Measurements from ENCODE around the gene ITGAX. TPM values are rescaled to one million over a fixed set of nuclear protein-coding genes. Genes with fewer than 3 reads are reported as not detected.

The ITGAX gene
- total and polyA plus RNA-seq, 4 experiments from 2014 or later, result 0.09 to 6.3 (median 4.6) TPM; not detected in 1

GRCh38 chr16:31390504-31391041 lies 35.6 kb downstream of the ITGAX start:
- Mint-ChIP-seq H3K36me3 (no peaks in the 10 kb centered on the region), H3K27me3 (peaks cover 7 to 11% of the 10 kb centered on the region in 2 donors), H3K27ac (peak overlapping the region in 1 of 7 donors; percentile 25), H3K4me1 (peaks cover 0 to 10% (median 7%) of the 10 kb centered on the region in 4 donors), H3K4me3 (no peak overlapping the region), H3K9me3 (peaks cover 0 to 2% (median 0%) of the 10 kb centered on the region in 8 donors)
- Histone ChIP-seq H3K27me3 (ENCODE audit: insufficient read depth, low read length) (no peaks in the 10 kb centered on the region), H3K36me3 (ENCODE audit: insufficient read depth, low read length) (no peaks in the 10 kb centered on the region), H3K9me3 (ENCODE audit: control insufficient read depth in 1 of 2, low read length in 2 of 2) (no peaks in the 10 kb centered on the region), H3K4me3 (ENCODE audit: low read length in 2 of 2) (no peak overlapping the region), H3K4me1 (ENCODE audit: insufficient read depth, low read length) (no peaks in the 10 kb centered on the region), H3K27ac (ENCODE audit: low read depth, low read length) (no peak overlapping the region)
- ChIA-PET POLR2A (ENCODE audit: partially characterized antibody) (no interaction called here), CTCF (ENCODE audit: partially characterized antibody) (interaction anchor here (0.6 kb wide), 1 partner anchor 561 kb away, joined by 3 read pairs; no protein-coding TSS in a partner anchor)
- no peak for DNase-seq
- intact Hi-C loops (cut with micrococcal nuclease), result no loop called here

- CTCF ChIA-PET (ENCODE audit: partially characterized antibody), result interaction anchor here (0.6 kb wide), 1 partner anchor 11 kb away, joined by 3 read pairs; no protein-coding TSS in a partner anchor
- no peak within 1 kb of the TSS for H3K27ac Mint-ChIP-seq
Observed at GRCh38 chr16:31393056-31393455, 38.1 kb downstream of the ITGAX start, which contains the start of gene ITGAD. ITGAD (plus strand) TSS chr16:31393335; CDS start chr16:31393361, 26 bp downstream.

GRCh38 chr16:31395647-31396046 lies 40.7 kb downstream of the ITGAX start:
- Mint-ChIP-seq H3K4me1 (peaks cover 3 to 15% (median 8%) of the 10 kb centered on the region in 4 donors), H3K4me3 (no peak overlapping the region), H3K27me3 (peaks cover 0 to 6% of the 10 kb centered on the region in 2 donors), H3K9me3 (peaks cover 0 to 18% (median 9%) of the 10 kb centered on the region in 8 donors), H3K36me3 (peaks cover 0 to 5% of the 10 kb centered on the region in 2 donors), H3K27ac (no peak overlapping the region)
- ChIA-PET POLR2A (ENCODE audit: partially characterized antibody) (no interaction called here), CTCF (ENCODE audit: partially characterized antibody) (no interaction called here)
- Histone ChIP-seq H3K4me3 (ENCODE audit: low read length in 2 of 2) (no peak overlapping the region), H3K36me3 (ENCODE audit: insufficient read depth, low read length) (no peaks in the 10 kb centered on the region), H3K4me1 (ENCODE audit: insufficient read depth, low read length) (no peaks in the 10 kb centered on the region), H3K9me3 (ENCODE audit: control insufficient read depth in 1 of 2, low read length in 2 of 2) (no peaks in the 10 kb centered on the region), H3K27ac (ENCODE audit: low read depth, low read length) (no peak overlapping the region), H3K27me3 (ENCODE audit: insufficient read depth, low read length) (no peaks in the 10 kb centered on the region)
- no peak for DNase-seq
- intact Hi-C loops (cut with micrococcal nuclease), result no loop called here

More at GRCh38 chr16:31393056-31393455, 38.1 kb downstream of the ITGAX start, which contains the start of gene ITGAD:
- Mint-ChIP-seq H3K9me3 (peaks cover 0 to 2% (median 0%) of the 10 kb centered on the region in 8 donors), H3K27me3 (peaks cover 7 to 8% of the 10 kb centered on the region in 2 donors), H3K36me3 (no peaks in the 10 kb centered on the region), H3K4me3 (no peak within 1 kb of the TSS), H3K4me1 (no peaks in the 10 kb centered on the region)
- Histone ChIP-seq H3K4me1 (ENCODE audit: insufficient read depth, low read length) (no peaks in the 10 kb centered on the region), H3K27ac (ENCODE audit: low read depth, low read length) (no peak within 1 kb of the TSS), H3K4me3 (ENCODE audit: low read length in 2 of 2) (no peak within 1 kb of the TSS), H3K27me3 (ENCODE audit: insufficient read depth, low read length) (no peaks in the 10 kb centered on the region), H3K9me3 (ENCODE audit: control insufficient read depth in 1 of 2, low read length in 2 of 2) (no peaks in the 10 kb centered on the region), H3K36me3 (ENCODE audit: insufficient read depth, low read length) (no peaks in the 10 kb centered on the region)
- no peak for DNase-seq
- intact Hi-C loops (cut with micrococcal nuclease), result no loop called here
- POLR2A ChIA-PET (ENCODE audit: partially characterized antibody), result no interaction called here

- H3K27me3 ChIP-seq (ENCODE audit: insufficient read depth, low read length), result no peaks in the 10 kb centered on the region
- Mint-ChIP-seq H3K9me3 (peaks cover 0 to 18% (median 9%) of the 10 kb centered on the region in 8 donors), H3K27me3 (peaks cover 0 to 6% of the 10 kb centered on the region in 2 donors), H3K4me3 (no peak overlapping the region), H3K27ac (no peak overlapping the region), H3K36me3 (peaks cover 0 to 5% of the 10 kb centered on the region in 2 donors), H3K4me1 (peaks cover 3 to 15% (median 8%) of the 10 kb centered on the region in 4 donors)
- H3K27ac ChIP-seq (ENCODE audit: low read depth, low read length), result no peak overlapping the region
- no peaks in the 10 kb centered on the region for H3K9me3 ChIP-seq (ENCODE audit: control insufficient read depth in 1 of 2, low read length in 2 of 2)
- no peak overlapping the region for H3K4me3 ChIP-seq (ENCODE audit: low read length in 2 of 2)
- ChIA-PET CTCF (ENCODE audit: partially characterized antibody) (no interaction called here), POLR2A (ENCODE audit: partially characterized antibody) (no interaction called here)
- H3K36me3 ChIP-seq (ENCODE audit: insufficient read depth, low read length), result no peaks in the 10 kb centered on the region
- DNase-seq, result no peak
- intact Hi-C loops (cut with micrococcal nuclease), result no loop called here
- no peaks in the 10 kb centered on the region for H3K4me1 ChIP-seq (ENCODE audit: insufficient read depth, low read length)
Observed at GRCh38 chr16:31397096-31397660, 42.2 kb downstream of the ITGAX start.

- Mint-ChIP-seq H3K9me3 (peaks cover 0 to 18% (median 9%) of the 10 kb centered on the region in 8 donors), H3K4me1 (peaks cover 4 to 15% (median 8%) of the 10 kb centered on the region in 4 donors), H3K36me3 (peaks cover 0 to 5% of the 10 kb centered on the region in 2 donors), H3K27me3 (peaks cover 0 to 3% of the 10 kb centered on the region in 2 donors), H3K27ac (no peak overlapping the region), H3K4me3 (no peak overlapping the region)
- intact Hi-C loops (cut with micrococcal nuclease), result no loop called here
- no peak for DNase-seq
- Histone ChIP-seq H3K27ac (ENCODE audit: low read depth, low read length) (no peak overlapping the region), H3K9me3 (ENCODE audit: control insufficient read depth in 1 of 2, low read length in 2 of 2) (no peaks in the 10 kb centered on the region), H3K36me3 (ENCODE audit: insufficient read depth, low read length) (no peaks in the 10 kb centered on the region), H3K4me3 (ENCODE audit: low read length in 2 of 2) (no peak overlapping the region), H3K4me1 (ENCODE audit: insufficient read depth, low read length) (peaks cover 3% of the 10 kb centered on the region), H3K27me3 (ENCODE audit: insufficient read depth, low read length) (no peaks in the 10 kb centered on the region)
- CTCF ChIA-PET (ENCODE audit: partially characterized antibody), result no interaction called here
- POLR2A ChIA-PET (ENCODE audit: partially characterized antibody), result no interaction called here
Observed at GRCh38 chr16:31397701-31398100, 42.7 kb downstream of the ITGAX start.

GRCh38 chr16:31400191-31400590 lies 45.2 kb downstream of the ITGAX start:
- intact Hi-C loops (cut with micrococcal nuclease), result no loop called here
- Mint-ChIP-seq H3K4me1 (peaks cover 5 to 15% (median 10%) of the 10 kb centered on the region in 4 donors), H3K27me3 (peaks cover 0 to 1% of the 10 kb centered on the region in 2 donors), H3K36me3 (peaks cover 0 to 5% of the 10 kb centered on the region in 2 donors), H3K27ac (peak overlapping the region in 3 of 7 donors; percentile 8 to 18 (median 10)), H3K4me3 (peak overlapping the region in 1 of 8 donors; percentile 21), H3K9me3 (peaks cover 0 to 18% (median 9%) of the 10 kb centered on the region in 8 donors)
- H3K27ac ChIP-seq (ENCODE audit: low read depth, low read length), result no peak overlapping the region
- H3K4me3 ChIP-seq (ENCODE audit: low read length in 2 of 2), result no peak overlapping the region
- DNase-seq, result no peak
- H3K9me3 ChIP-seq (ENCODE audit: control insufficient read depth in 1 of 2, low read length in 2 of 2), result no peaks in the 10 kb centered on the region
- no peaks in the 10 kb centered on the region for H3K36me3 ChIP-seq (ENCODE audit: insufficient read depth, low read length)
- POLR2A ChIA-PET (ENCODE audit: partially characterized antibody), result interaction anchor here (0.6 to 0.7 kb wide), 2 partner anchors 188 to 258 kb away, joined by 3 read pairs; no protein-coding TSS in a partner anchor
- peaks cover 6% of the 10 kb centered on the region for H3K4me1 ChIP-seq (ENCODE audit: insufficient read depth, low read length)
- CTCF ChIA-PET (ENCODE audit: partially characterized antibody), result no interaction called here
- H3K27me3 ChIP-seq (ENCODE audit: insufficient read depth, low read length), result no peaks in the 10 kb centered on the region

- ChIA-PET POLR2A (ENCODE audit: partially characterized antibody) (interaction anchor here (0.6 kb wide), 1 partner anchor 208 kb away, joined by 3 read pairs; no protein-coding TSS in a partner anchor), CTCF (ENCODE audit: partially characterized antibody) (no interaction called here)
Observed at GRCh38 chr16:31401436-31401835, 46.5 kb downstream of the ITGAX start.

More at GRCh38 chr16:31401436-31401835, 46.5 kb downstream of the ITGAX start:
- Mint-ChIP-seq H3K4me3 (no peak overlapping the region), H3K9me3 (peaks cover 0 to 18% (median 9%) of the 10 kb centered on the region in 8 donors), H3K36me3 (peaks cover 0 to 5% of the 10 kb centered on the region in 2 donors), H3K4me1 (peaks cover 5 to 15% (median 10%) of the 10 kb centered on the region in 4 donors), H3K27me3 (no peaks in the 10 kb centered on the region), H3K27ac (no peak overlapping the region)
- H3K9me3 ChIP-seq (ENCODE audit: control insufficient read depth in 1 of 2, low read length in 2 of 2), result no peaks in the 10 kb centered on the region
- peaks cover 6% of the 10 kb centered on the region for H3K4me1 ChIP-seq (ENCODE audit: insufficient read depth, low read length)
- no peak overlapping the region for H3K4me3 ChIP-seq (ENCODE audit: low read length in 2 of 2)
- no peaks in the 10 kb centered on the region for H3K27me3 ChIP-seq (ENCODE audit: insufficient read depth, low read length)
- no peak for DNase-seq
- H3K27ac ChIP-seq (ENCODE audit: low read depth, low read length), result no peak overlapping the region
- no peaks in the 10 kb centered on the region for H3K36me3 ChIP-seq (ENCODE audit: insufficient read depth, low read length)
- intact Hi-C loops (cut with micrococcal nuclease), result no loop called here
